ENCODE data around the gene TMF1. TPM values are rescaled to one million over a fixed set of nuclear protein-coding genes. Genes with fewer than 3 reads are reported as not detected.
A peak's percentile ranks its signal among the peaks of the same experiment; 100 is the strongest.

The TMF1 gene
- total RNA-seq, 1 donor from 2014 or later: 19.3 TPM

- no peak for DNase-seq (ENCODE audit: low read depth)
- TF ChIP-seq CTCF (IDR thresholded peaks at IDR 0.05; ENCODE audit: insufficient read depth, low read length, poor library complexity, severe bottlenecking): no peak
- Histone ChIP-seq H3K36me3 (ENCODE audit: control insufficient read depth, insufficient read depth, low read length) (peaks cover 2% of the 10 kb centered on the region), H3K4me3 (ENCODE audit: low read depth, low read length) (no peak overlapping the region), H3K27me3 (ENCODE audit: control insufficient read depth, insufficient read depth, low read length) (no peaks in the 10 kb centered on the region)
Observed at GRCh38 chr3:69058180-69058946, 6.2 kb upstream of the TMF1 start.

DNA sequence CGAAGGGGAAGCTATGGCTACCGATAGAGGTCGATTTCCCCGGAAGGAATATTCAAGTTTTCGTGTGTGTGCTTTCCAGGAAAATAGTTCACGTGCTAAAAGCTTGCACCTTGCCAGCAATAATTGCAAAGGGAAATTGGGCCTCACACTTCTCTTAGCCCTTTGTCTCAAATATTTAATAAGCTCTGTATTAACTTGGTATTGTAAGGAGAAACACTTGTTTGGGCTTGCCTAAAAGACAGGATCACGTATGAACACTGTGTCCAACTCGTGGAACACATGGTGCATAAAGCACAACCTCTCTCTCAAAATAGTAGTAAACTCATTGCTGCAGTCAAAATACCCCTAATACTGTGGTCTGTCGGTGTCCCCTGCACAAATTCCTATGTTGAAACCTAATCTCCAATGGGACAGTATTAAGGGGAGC, 352 bp upstream of the TMF1 start:
- peak overlapping the region; percentile 35 for H3K4me3 ChIP-seq (ENCODE audit: low read depth, low read length)
- no peak for TF ChIP-seq CTCF (IDR thresholded peaks at IDR 0.05; ENCODE audit: insufficient read depth, low read length, poor library complexity, severe bottlenecking)
- DNase-seq (ENCODE audit: low read depth): no peak
- H3K27me3 ChIP-seq (ENCODE audit: control insufficient read depth, insufficient read depth, low read length): no peaks in the 10 kb centered on the region
- peaks cover 1% of the 10 kb centered on the region for H3K36me3 ChIP-seq (ENCODE audit: control insufficient read depth, insufficient read depth, low read length)

GRCh38 chr3:69048990-69049389, 3.1 kb downstream of the TMF1 start:
- peaks cover 1% of the 10 kb centered on the region for H3K36me3 ChIP-seq (ENCODE audit: control insufficient read depth, insufficient read depth, low read length)
- no peak for DNase-seq (ENCODE audit: low read depth)
- no peak for TF ChIP-seq CTCF (IDR thresholded peaks at IDR 0.05; ENCODE audit: insufficient read depth, low read length, poor library complexity, severe bottlenecking)
- no peak overlapping the region for H3K4me3 ChIP-seq (ENCODE audit: low read depth, low read length)
- no peaks in the 10 kb centered on the region for H3K27me3 ChIP-seq (ENCODE audit: control insufficient read depth, insufficient read depth, low read length)

DNA sequence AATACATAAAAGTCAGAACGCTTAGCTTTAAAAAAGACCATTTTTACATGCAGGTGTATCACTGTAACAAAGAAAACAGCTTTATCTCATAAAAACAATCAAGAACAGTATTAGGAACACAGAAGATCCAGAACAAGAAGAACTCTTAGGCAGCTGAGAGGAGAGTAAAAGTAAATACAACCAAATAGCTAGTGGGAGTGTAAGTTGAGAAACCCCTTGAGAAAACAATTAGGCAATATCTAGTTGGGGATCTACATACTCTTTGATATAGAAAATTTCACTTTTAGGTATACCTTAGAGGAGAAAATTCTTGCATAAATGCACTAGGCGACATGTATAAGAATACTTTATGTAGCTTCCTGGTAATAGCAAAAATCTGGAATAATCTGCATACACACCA, 7.5 kb downstream of the TMF1 start:
- no peak for TF ChIP-seq CTCF (IDR thresholded peaks at IDR 0.05; ENCODE audit: insufficient read depth, low read length, poor library complexity, severe bottlenecking)
- Histone ChIP-seq H3K36me3 (ENCODE audit: control insufficient read depth, insufficient read depth, low read length) (peaks cover 1% of the 10 kb centered on the region), H3K27me3 (ENCODE audit: control insufficient read depth, insufficient read depth, low read length) (no peaks in the 10 kb centered on the region), H3K4me3 (ENCODE audit: low read depth, low read length) (no peak overlapping the region)
- DNase-seq (ENCODE audit: low read depth): no peak

- Histone ChIP-seq H3K27me3 (ENCODE audit: control insufficient read depth, insufficient read depth, low read length) (no peaks in the 10 kb centered on the region), H3K4me3 (ENCODE audit: low read depth, low read length) (no peak overlapping the region), H3K36me3 (ENCODE audit: control insufficient read depth, insufficient read depth, low read length) (no peaks in the 10 kb centered on the region)
- DNase-seq (ENCODE audit: low read depth): no peak
- TF ChIP-seq CTCF (IDR thresholded peaks at IDR 0.05; ENCODE audit: insufficient read depth, low read length, poor library complexity, severe bottlenecking): no peak
Observed at GRCh38 chr3:69033470-69033869, 18.7 kb downstream of the TMF1 start.

DNA sequence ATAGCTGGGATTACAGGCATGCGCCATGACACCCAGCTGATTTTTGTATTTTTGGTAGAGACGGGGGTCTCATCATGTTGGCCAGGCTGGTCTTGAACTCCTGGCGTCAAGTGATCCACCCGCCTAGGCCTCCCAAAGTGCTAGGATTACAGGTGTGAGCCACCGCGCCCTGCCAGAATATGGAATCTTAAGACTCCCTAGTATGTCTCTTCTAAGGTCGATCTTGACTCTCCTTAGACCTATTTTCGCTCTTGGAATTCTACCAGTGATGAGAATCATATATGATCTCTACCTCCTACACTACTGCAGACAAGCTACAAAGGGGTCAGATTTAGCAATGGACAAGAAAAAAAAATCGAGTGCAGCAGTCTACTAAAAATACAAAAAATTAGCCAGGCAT, 19.4 kb downstream of the TMF1 start:
- Histone ChIP-seq H3K36me3 (ENCODE audit: control insufficient read depth, insufficient read depth, low read length) (no peaks in the 10 kb centered on the region), H3K4me3 (ENCODE audit: low read depth, low read length) (no peak overlapping the region), H3K27me3 (ENCODE audit: control insufficient read depth, insufficient read depth, low read length) (no peaks in the 10 kb centered on the region)
- no peak for DNase-seq (ENCODE audit: low read depth)
- TF ChIP-seq CTCF (IDR thresholded peaks at IDR 0.05; ENCODE audit: insufficient read depth, low read length, poor library complexity, severe bottlenecking): no peak
